Coronary artery (tissue), 2 donors: ENCODE data around the gene TTC7B.

Experiments
- DNase-seq: peaks from one replicate; pipeline ENCODE4 v3.0.0-alpha.2; 2017; ENCODE audit warnings: low spot score
- H3K27ac ChIP-seq, 2 donors: fragments of 200-600 bp; sonication (generic); one replicate each; pipeline ENCODE4 v1.5.1; 2016 to 2019
- H3K4me3 ChIP-seq: fragments of 200-600 bp; sonication (generic); 2 replicates; pipeline ENCODE4 v1.5.1; 2016; ENCODE audit warnings: mild to moderate bottlenecking, moderate library complexity
- CTCF ChIP-seq: fragments of 200-600 bp; sonication (generic); IDR thresholded peaks from one replicate; pipeline ENCODE4 v1.5.1; 2019; ENCODE audit warnings: antibody characterized with exemption

The TTC7B gene

GRCh38 chr14:90626550-90626949 lies 189.7 kb downstream of the TTC7B start:
- no peak overlapping the region for H3K27ac ChIP-seq
- no peak for DNase-seq
- no peak for TF ChIP-seq CTCF
- H3K4me3 ChIP-seq: no peak overlapping the region

- no peak for DNase-seq
- Histone ChIP-seq H3K4me3 (no peak overlapping the region), H3K27ac (no peak overlapping the region)
- TF ChIP-seq CTCF: no peak
These were observed 190.8 kb downstream of the TTC7B start for GRCh38 chr14:90625445-90625844.

- H3K4me3 ChIP-seq: no peak overlapping the region
- TF ChIP-seq CTCF: no peak
- DNase-seq: no peak
- H3K27ac ChIP-seq: no peak overlapping the region
These were observed 191.4 kb downstream of the TTC7B start for GRCh38 chr14:90624732-90625400.

GRCh38 chr14:90624227-90624626 lies 192.0 kb downstream of the TTC7B start:
- H3K4me3 ChIP-seq: no peak overlapping the region
- TF ChIP-seq CTCF: no peak
- H3K27ac ChIP-seq: no peak overlapping the region
- DNase-seq: no peak

- no peak for DNase-seq
- H3K27ac ChIP-seq: no peak overlapping the region
- TF ChIP-seq CTCF: no peak
These were observed 195.0 kb downstream of the TTC7B start for GRCh38 chr14:90621201-90621600.

GRCh38 chr14:90620568-90621077 lies 195.6 kb downstream of the TTC7B start:
- DNase-seq: no peak
- no peak overlapping the region for H3K4me3 ChIP-seq
- no peak for TF ChIP-seq CTCF
- H3K27ac ChIP-seq: no peak overlapping the region

More at GRCh38 chr14:90621201-90621600, 195.0 kb downstream of the TTC7B start:
- H3K4me3 ChIP-seq: no peak overlapping the region

- DNase-seq: no peak
- TF ChIP-seq CTCF: no peak
- H3K4me3 ChIP-seq: no peak overlapping the region
- no peak overlapping the region for H3K27ac ChIP-seq
These were observed 196.3 kb downstream of the TTC7B start for GRCh38 chr14:90619911-90620310.
